ENCODE measurements around the gene AGL. TPM values are rescaled to one million over a fixed set of nuclear protein-coding genes. Genes with fewer than 3 reads are reported as not detected.
"Not testable (repeated sequence)": the region's sequence is repeated elsewhere in the genome, so short reads cannot be mapped to it uniquely, and the experiment has no call there.

The AGL gene
- total RNA-seq: 15.6 and 21.1 TPM in 2 replicates

DNA sequence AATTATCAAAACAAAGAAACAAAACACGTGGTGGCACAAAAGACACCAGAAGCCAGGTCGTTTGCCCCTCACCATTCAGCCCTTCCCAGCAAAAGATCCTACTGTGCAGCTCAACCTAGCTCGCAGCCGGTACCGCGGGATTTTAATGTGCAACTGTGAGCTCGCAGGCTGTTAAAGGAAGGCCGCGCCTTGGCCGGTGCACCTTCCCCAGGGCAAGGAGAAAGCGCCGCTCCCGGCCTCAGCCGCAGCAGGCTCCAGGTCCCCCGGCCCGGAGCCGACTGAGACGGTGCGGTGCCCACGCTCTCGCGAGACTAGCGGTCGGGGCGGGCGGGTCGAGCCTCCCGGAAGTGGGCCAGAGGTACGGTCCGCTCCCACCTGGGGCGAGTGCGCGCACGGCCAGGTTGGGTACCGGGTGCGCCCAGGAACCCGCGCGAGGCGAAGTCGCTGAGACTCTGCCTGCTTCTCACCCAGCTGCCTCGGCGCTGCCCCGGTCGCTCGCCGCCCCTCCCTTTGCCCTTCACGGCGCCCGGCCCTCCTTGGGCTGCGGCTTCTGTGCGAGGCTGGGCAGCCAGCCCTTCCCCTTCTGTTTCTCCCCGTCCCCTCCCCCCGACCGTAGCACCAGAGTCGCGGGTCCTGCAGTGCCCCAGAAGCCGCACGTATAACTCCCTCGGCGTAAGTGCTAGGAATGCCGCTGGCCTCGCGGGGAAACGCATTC, at the start of gene AGL:
TSS of gene AGL (plus strand) at position 618 of the 715 bp plus-strand sequence. CDS start 682 bp downstream, outside the sequence.
- DNase-seq (ENCODE audit: low read depth): peak; percentile 50

DNA sequence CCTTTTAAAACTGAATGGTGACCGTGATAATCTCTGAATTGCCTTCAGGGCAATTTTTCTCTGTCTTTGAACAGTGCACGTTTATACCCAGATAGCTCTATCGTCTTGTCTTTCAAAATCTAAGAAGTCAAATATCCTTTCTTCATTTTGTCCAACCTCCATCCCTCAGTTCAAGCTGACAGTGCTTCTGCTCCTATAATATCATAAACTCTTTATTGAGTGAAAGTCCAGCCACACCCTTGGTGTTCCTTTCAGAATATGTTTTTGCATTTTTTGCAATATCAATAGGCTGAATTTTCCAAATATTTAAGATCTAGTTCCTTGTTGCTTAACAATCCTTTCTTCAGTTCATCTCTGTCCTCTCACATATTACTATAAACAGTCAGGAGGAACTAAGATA, 48.6 kb upstream of the AGL start:
- DNase-seq (ENCODE audit: low read depth): no peak

DNA sequence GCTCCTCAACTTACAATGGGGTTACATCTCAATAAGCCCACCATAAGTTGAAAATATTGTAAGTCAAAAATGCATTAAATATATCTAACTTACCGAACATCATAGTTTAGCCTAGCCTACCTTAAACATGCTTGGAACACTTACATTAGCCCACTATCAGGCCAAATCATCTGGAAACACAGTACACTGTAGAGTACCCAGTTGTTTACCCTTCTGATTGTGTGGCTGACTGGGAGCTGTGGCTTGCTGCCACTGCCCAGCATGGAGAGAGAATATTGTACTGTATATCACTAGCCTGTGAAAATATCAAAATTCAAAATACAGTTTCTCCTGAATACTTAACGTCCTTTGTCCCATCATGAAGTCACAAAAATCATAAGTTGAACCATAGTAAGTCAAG, 43.3 kb upstream of the AGL start:
- DNase-seq (ENCODE audit: low read depth): no peak

DNA sequence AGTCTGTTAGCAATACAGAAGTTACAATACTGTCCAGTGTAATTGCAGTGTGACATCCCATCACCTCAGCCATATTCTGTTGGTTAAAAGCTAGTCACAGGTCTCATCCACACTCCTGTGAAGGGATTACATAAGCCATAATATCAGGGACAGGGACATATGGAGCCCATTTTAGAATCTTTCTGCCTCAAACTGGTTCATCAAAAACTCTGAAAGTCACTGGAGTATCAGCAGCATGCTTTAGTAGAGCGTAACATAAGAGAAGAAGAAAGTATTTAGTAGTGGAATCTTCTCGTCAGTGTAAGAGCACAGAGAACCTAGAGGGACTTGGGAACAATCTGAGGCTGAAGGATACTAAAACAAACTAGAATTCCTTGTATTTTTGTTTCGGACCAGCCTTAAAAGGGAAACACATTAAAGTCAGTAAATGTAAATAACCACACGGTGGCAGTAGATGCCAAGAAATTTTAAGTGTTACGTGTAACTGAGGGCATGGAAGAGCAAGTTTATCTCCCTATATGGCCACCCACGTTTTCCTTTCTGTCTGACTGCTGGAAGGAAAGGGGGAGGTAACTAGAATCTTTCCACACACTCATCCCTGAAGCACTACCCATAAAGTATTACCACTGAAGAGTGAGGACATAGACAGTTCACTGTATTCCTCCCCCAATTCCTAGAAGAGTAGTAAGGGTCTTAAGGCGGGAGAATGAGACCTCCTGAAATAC, 41.6 kb upstream of the AGL start:
- peak; percentile 91 for DNase-seq (ENCODE audit: low read depth)

DNA sequence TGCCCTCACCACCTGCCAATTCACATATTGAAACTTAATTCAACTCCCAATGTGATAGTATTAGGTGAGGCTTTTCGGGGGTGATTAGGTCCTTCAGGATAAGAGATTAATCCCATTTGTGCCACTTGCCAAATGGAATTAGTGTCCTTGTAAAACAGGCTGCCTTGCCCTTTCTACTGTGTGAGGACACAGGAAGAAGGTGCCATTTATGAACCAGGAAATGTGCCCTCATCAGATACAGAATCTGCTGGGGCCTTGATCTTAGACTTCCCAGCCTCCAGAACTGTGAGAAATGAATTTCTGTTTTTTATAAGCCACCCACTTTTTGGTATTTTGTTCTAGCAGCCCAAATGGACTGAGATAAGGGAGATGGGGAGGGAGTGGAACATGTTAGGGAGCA, 39.1 kb upstream of the AGL start:
- no peak for DNase-seq (ENCODE audit: low read depth)

DNA sequence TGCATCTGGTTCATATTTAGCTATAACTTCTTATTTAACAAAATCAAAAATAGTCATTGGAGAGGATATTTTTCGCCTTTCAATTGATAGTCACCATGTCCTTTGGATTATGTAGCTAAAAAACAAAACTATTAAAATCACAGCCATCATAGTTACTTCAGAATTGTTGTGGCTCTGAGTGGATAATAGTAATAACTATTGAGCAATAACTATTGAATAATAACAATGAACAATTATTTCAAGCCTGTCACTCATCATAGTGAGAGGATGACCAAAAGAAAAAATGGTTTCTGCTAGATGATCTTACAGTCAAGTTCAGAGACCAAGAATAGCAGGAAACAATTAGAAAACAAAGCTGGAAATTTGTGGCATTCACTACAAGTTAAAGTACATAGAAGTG, 38.4 kb upstream of the AGL start:
- no peak for DNase-seq (ENCODE audit: low read depth)

DNA sequence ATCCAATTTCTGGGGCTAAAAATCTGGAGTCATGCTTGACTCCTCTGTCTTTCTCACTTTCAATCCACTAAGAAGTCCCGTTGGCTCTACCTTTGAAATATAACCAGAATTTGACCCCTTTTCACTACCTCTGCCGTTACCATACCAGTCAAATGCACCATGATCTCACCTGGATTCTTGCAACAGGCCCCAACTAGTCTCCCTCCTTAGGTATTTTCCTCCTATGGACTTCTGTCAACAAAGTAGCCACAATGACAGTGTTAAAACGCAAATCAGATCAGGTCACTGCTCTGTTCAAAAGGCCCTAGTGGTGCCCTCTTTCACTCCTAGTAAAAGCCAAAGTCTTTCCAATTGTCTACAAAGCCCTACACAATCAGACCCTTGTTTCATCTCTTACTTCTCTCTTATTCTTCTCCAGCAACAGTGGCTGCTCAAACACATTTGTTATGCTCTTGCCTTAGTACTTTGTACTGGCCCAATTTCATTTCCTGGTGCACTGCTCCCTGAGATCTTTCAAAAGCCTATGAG, 35.7 kb upstream of the AGL start:
- DNase-seq (ENCODE audit: low read depth): no peak

DNA sequence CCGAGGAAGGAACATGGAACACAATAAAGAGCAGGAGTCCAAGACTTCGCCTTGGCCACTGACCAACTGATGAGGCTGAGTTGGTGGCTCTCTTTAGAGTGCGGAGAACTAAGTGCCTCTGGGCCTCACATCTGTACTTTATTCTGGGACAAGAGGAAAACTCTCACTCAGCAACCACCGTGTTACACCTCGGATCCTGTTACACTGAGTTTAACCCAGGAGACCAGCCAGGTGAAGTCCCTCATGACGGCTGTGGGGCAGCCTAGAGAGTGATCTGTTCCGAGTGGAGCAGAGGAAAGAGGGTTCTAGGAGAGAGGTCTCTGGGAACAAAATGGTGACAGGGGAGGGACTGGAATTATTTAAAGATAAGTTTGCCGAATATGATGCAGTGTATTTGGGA, 33.5 kb upstream of the AGL start:
- no peak for DNase-seq (ENCODE audit: low read depth)

DNA sequence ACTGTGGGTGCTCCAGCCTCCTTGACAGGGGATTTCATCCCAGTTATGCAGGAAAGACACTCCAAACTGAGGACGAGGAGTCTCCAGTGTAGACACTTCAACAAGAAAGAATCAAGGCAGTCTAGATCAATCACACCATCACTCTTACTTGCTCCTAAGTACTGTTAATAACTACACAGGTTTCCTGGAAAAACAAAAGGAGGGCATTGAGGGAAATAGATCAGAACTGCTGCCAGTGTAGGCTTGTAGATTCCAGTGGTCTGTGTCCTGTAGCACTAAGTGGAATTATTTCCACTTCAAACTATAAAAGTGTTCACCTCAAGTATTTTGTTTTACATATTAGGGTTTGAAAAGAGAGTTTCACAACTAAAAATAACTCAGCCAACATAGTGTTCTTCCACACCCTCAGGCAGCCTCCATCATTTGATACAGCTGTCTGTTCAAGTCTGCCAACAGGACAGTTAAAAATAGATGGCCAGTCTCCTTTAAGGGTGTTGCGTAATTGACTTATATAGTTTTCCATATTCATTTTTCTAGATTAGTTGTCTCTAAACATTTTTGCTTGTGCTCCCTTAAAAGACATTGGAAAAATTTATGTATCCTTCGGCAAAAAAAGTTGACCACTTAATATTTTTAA, 32.0 kb upstream of the AGL start:
- no peak for DNase-seq (ENCODE audit: low read depth)

DNA sequence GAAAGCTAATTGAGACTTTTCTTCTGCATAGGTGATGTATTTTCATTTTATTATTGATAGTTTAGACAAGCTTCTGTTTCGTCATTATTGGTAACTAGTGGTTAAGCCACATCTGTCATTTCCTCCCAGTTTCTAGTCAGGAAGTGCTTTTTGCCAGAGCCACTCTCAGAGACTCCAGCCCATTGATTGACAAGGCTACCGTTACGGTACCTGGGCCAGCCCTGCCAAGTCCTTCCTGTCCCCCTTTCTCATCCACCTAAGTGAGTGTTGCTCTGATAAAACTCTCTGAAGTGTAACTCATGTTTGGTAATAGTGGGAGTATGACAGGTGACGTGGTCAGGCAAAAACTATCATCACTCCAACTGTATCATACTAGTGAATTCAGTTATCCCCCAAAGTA, 29.6 kb upstream of the AGL start:
- DNase-seq (ENCODE audit: low read depth): no peak

DNA sequence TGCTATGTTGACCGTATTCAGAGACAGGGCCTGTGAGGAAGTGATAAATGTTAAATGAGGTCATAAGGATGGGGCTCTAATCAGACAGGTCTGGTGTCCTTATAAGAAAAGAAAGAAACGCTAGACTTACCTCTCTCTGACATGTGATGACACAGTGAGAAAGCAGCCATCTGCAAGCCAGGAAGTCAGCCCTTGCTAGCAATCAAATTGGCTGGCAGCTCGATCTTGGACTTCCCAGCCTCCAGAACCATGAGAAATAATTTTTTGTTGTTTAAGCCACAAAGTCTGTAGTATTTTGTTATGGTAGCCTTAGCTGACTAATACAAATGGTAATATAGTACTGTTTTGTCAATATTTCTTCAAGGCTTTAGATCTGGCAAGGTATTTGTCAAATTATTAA, 25.1 kb upstream of the AGL start:
- no peak for DNase-seq (ENCODE audit: low read depth)

DNA sequence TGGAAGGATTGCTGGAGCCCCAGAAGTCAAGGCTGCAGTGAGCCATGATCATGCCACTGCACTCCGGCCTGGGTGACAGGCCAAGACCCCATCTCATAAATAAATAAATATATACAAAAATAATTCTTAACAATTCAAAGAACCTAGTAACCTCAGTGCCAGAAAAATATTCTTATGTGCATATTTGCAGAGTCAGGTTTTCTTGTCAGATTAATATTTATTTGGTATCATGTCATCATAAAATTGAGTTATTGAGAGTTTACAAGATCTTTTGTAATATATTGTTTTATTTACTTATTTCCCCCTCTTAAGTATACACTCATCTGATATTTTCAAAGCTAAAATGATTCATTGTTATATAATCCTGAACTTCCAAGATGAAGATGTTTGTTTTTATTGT, 24.5 kb upstream of the AGL start:
- DNase-seq (ENCODE audit: low read depth): no peak

DNA sequence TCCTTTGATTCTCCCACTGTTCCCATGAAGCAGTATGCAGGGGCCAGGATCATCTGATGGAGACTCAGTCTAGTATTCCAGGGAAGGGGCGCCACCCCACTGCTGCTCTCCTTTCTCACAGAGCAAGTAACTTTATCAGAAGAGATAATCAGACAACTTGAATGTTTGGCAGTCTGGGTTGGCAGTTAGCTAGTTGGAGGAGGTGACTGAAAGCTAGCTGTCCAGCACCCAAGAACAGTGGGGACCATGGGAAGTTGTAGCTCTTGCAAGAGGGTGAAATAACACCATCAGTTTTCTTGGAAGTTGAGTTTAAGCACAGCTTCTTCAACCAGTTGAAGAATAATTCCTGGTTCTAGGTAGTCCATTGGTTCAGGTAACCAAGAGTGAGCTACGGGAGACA, 22.2 kb upstream of the AGL start:
- no peak for DNase-seq (ENCODE audit: low read depth)

DNA sequence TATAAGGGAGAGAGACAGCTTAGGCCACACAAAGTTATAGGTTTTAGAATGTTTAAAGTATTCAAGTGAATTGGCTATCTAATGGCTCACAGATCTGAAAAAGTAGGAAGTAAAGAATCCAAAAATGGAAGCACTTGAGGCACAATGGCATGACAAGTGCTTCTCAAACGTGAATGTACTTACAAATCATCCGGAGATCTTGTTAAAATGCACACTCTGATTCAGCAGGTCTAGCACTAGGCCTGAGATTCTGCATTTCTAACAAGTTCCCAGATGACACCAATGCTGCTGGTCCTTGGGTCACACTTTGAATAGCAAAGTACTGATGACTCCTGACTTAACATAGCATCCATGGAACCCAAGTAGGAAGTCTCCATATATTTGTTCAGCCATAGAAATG, 20.9 kb upstream of the AGL start:
- no peak for DNase-seq (ENCODE audit: low read depth)

DNA sequence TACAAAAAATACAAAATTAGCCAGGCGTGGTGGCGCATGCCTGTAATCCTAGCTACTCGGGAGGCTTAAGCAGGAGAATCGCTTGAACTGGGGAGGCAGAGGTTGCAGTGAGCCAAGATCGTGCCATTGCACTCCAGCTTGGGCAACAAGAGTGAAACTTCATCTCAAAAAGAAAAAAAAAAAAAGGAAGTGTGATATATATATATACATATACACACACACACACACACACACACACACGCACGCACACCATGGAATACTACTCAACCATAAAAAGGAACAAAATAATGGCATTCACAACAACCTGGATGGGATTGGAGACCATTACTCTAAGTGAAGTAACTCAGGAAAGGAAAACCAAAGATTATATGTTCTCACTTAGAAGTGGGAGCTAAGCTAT, 16.2 kb upstream of the AGL start:
- DNase-seq (ENCODE audit: low read depth): not testable (repeated sequence)

DNA sequence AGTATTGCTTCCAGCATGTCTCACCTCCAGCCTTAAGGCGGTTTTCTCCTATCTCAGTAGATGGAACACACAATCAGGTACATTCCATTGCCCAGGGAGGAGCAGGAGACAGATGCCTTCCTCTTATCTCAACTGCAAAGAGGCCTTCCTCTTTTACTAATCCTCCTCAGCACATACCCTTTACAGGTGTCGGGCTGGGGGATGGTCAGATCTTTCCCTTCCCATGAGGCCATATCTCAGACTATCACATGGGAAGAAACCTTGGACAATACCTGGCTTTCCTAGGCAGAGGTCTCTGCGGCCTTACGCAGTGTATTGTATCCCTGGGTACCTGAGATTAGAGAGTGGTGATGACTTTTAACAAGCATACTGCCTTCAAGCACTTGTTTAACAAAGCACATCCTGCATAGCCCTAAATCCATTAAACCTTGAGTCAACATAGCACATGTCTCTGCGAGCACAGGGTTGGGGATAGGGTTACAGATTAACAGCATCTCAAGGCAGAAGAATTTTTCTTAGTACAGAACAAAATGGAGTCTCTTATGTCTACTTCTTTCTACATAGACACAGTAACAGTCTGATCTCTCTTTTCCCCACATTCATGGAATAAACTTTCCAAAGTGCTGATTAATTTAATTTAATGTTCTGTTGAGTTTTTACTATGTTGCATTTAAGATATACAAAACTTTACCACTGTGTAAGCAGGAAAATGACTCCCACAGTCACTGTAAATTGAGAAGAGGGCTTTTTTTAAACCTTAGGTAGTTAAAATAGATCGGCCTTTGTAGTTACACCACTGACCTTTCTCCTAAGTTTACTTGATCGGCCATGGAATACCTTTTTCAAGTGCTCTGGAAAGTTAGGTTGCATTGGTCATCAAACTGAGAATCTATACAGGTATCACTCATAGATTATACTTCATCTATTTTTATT, 13.7 kb upstream of the AGL start:
- peak; percentile 50 for DNase-seq (ENCODE audit: low read depth)

DNA sequence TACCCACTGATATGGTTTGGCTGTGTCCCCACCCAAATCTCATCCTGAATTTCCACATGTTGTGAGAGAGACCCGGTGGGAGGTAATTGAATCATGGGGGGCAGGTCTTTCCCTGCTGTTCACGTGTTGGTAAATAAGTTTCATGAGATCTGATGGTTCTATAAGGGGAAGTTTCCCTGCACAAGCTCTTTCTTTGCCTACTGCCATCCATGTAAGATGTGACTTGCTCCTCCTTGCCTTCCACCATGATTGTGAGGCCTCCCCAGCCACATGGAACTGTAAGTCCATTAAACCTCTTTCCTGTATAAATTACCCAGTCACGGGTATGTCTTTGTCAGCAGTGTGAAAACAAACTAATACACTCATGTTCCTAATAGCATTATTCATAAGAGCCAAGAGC, 9.8 kb upstream of the AGL start:
- not testable (repeated sequence) for DNase-seq (ENCODE audit: low read depth)

DNA sequence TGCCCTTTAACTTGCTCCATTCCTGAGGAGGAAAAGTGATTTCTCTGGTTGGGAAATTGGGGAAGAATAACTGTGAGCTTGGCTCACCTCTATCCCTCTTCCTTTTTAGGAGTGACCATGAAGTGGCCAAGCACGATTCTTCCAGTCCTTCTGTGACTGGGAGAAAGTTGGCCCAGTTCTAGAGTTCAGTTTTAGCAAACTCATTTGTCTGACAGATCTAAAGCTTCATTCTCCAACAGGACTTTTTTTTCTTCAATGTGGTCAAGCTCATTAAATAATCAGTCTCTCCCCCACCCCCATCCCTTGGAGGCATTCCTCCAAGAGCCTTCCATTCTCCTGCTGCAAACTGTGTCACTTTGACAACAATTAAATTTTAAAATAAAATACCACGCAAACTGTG, 6.4 kb upstream of the AGL start:
- DNase-seq (ENCODE audit: low read depth): peak; percentile 39

DNA sequence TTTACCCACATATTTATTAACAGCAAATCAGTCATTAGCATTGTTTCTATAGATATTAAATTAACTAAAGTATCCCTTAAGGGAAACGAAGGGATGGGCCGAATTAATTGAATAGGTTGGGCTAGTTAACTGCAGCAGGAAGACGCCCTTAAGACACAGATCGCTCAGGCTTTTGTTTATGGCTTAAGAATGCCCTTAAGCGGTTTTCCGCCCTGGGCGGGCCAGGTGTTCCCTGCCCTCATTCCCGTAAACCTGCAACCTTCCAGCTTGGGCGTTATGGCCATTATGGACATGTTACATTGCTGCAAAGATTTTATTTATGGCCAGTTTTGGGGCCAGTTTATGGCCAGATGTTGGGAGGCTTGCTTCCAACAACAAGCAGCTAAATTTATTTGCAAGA, 5.0 kb upstream of the AGL start:
- DNase-seq (ENCODE audit: low read depth): not testable (repeated sequence)

DNA sequence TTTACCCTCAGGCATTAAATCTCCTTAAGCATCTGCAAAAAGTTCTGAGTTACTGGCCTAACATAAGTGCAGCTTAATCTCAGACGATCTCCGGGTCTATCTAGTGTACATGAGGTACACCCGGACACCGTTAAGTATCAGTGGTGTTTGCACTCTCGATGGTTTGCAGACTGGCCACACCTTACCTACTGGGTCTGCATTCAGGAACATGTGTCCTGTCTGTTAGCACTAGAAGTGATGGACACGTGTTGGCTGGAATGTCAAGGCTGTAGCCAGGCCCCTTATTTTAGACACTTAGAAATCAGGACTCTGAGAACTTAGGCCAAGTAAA, 783 bp upstream of the AGL start:
- peak; percentile 22 for DNase-seq (ENCODE audit: low read depth)

DNA sequence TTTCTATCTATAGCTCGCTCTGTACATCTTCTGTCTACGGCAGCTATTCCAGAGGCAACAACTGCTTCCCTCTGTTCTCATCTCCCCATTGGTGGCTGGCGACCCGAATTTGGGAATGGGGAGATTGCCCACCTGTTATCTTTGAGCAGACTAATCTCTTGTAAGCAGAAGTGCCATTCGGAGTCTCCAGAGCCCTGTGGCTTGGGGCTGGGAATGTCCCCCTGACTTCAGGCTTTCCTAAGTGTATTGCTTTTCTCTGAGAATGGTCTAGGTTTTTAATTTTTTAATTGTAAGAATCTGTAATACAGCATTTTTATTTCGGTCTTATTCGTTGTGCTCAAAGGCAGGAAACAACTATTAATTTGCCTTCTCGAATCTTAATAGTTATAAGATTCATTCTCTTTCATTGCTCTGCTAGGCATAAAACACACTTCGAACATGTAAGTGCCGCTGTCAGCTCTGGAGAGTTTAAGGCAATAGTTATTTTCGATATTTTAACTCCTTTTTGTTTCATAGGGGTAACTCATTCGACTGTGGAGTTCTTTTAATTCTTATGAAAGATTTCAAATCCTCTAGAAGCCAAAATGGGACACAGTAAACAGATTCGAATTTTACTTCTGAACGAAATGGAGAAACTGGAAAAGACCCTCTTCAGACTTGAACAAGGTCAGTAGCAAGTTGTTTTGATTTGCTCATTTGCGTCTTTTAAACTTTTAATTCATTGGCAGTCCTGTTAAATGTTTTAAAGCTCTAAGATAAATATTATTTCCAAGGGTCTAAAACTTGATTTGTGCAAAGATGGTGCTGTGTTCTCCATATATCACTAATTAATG, 514 bp downstream of the AGL start:
- DNase-seq (ENCODE audit: low read depth): peak; percentile 11
